Heart left ventricle (tissue), 16 donors: ENCODE measurements around the gene SNAP91. TPM values are rescaled to one million over a fixed set of nuclear protein-coding genes. Genes with fewer than 3 reads are reported as not detected.

Experiments used
- ATAC-seq, 4 donors: fragments of 200-7000 bp; cut with Tn5 transposase; one replicate each; pipeline ENCODE4 v1.9.1; 2020 to 2022; ENCODE audit warnings: moderate library complexity in 4 of 4, mild to moderate bottlenecking in 3 of 4, moderate number of reproducible peaks in 1 of 4
- DNase-seq, 5 donors: peaks; one replicate each; pipeline ENCODE4 v3.0.0-alpha.2; 2020
- H3K27ac ChIP-seq, 12 donors: fragments of 200-600 bp; sonication (generic) in 4 of 12; one replicate each; pipeline versions ENCODE4 v1.5.0 to v1.8.0; 2016 to 2022; ENCODE audit warnings: mild to moderate bottlenecking in 2 of 12
- H3K27me3 ChIP-seq, 9 donors: fragments of 200-600 bp; sonication (generic) in 2 of 9; one replicate each; pipeline versions ENCODE4 v1.5.1 to v1.8.0; 2016 to 2022; ENCODE audit warnings: mild to moderate bottlenecking in 3 of 9
- H3K36me3 ChIP-seq, 9 donors: fragments of 200-600 bp; sonication (generic) in 2 of 9; one replicate each; pipeline versions ENCODE4 v1.5.0 to v1.8.0; 2018 to 2022; ENCODE audit warnings: mild to moderate bottlenecking in 2 of 9
- H3K4me1 ChIP-seq, 12 donors: fragments of 200-600 bp; sonication (generic) in 4 of 12; one replicate each; pipeline versions ENCODE4 v1.5.0 to v1.8.0; 2016 to 2022; ENCODE audit warnings: mild to moderate bottlenecking in 3 of 12
- H3K4me3 ChIP-seq, 12 donors: fragments of 200-600 bp; sonication (generic) in 4 of 12; one replicate each; pipeline versions ENCODE4 v1.5.0 to v1.8.0; 2017 to 2022; ENCODE audit warnings: mild to moderate bottlenecking in 9 of 12, moderate library complexity in 4 of 12
- H3K9me3 ChIP-seq, 12 donors: fragments of 200-600 bp; sonication (generic) in 4 of 12; one replicate each; pipeline versions ENCODE4 v1.5.0 to v1.8.0; 2016 to 2022; ENCODE audit warnings: mild to moderate bottlenecking in 1 of 12
- CTCF ChIP-seq, 12 donors: fragments of 200-600 bp; sonication (generic) in 4 of 12; IDR thresholded peaks; one replicate each; pipeline versions ENCODE4 v1.5.0 to v1.8.0; 2018 to 2022; ENCODE audit warnings: antibody characterized with exemption in 12 of 12, mild to moderate bottlenecking in 5 of 12
- POLR2A ChIP-seq, 2 donors: fragments of 450-650 bp; IDR thresholded peaks; one replicate each; pipeline ENCODE4 v1.6.1; 2017; ENCODE audit warnings: antibody characterized with exemption in 2 of 2, mild to moderate bottlenecking in 2 of 2, moderate library complexity in 2 of 2
- WGBS, 4 donors: extraction: QIAGEN DNeasy Blood & Tissue Kit in 2 of 4; methylation state at CpG; one replicate each; pipeline versions ENCODE4 v1.1.5 to v1.1.7; 2013 to 2018; 5-methylcytosine and 5-hydroxymethylcytosine counted together
- intact Hi-C, 10 donors: fragments of 100-400 bp; cut with DNase I; formaldehyde crosslinking; loops; one replicate each; pipeline versions ENCODE4 v1.11.1 to v1.14.2; 2022
- polyA plus RNA-seq, 2 donors: library from polyadenylated mRNA; stranded (reverse); fragments of 200-250 nt; gene quantifications; one replicate each; pipeline ENCODE4 v1.2.3, GENCODE V29; 2013
- total RNA-seq, 9 donors: library from RNA; depleted of rRNA in 2 of 9; stranded (reverse); fragments of >200 nt in 2 of 9; fragmentation: NEBNext Ultra II Directional in 3 of 9; extraction: Animal tissue kit (Norgen Biotek cat#: 25700) in 3 of 9; gene quantifications; one replicate each; pipeline versions ENCODE4 v1.1.0 to v1.2.4, GENCODE V29; 2016 to 2023
- donor health status: ischemic (EF 13 %, LVEDD 7.1; RV severe dilation, severe dysfunction).
- donor health status: healthy with polysubstance abuse.
- donor health status: DM: no; HTN: yes; CAD: no.
- donor health status: DM: no; HTN: no; CAD: no.
- donor health status: ischemic (EF 25% LVEDD 6.9; RV normal size, moderate dysfunction).
- donor health status: ischemic (EF 25% LVEDD 5.7; RV mildly dilated, moderate dysfunction).
- donor health status: healthy.
- donor health status: DM: yes; HTN: yes; CAD: no.
- donor health status: ischemic (EF 35%, LVEDD 5.7; RV mildly dilated, moderate dysfunction).
- donor health status: nonischemic (EF 11% LVEDD 7.7; RV severe dilation, severe dysfunction).
- donor health status: DM: yes; HTN: yes; CAD: no.
- donor health status: PGD.
- donor health status: ischemic (EF 29% LVEDD 5.4; RV normal size, mild dysfunction).
- donor health status: nonischemic (EF 23%, LVEDD 6.1; RV moderate dilation, normal function).

The SNAP91 gene
- total and polyA plus RNA-seq, 11 donors, result 0.19 to 3.9 (median 1.8) TPM

GRCh38 chr6:83615025-83615999, 93.6 kb downstream of the SNAP91 start:
- Histone ChIP-seq H3K4me1 (no peaks in the 10 kb centered on the region), H3K36me3 (no peaks in the 10 kb centered on the region), H3K27me3 (no peaks in the 10 kb centered on the region), H3K9me3 (no peaks in the 10 kb centered on the region), H3K4me3 (no peak overlapping the region), H3K27ac (no peak overlapping the region)
- WGBS, 4 donors, result 63 to 75% (median 72%) methylated on average over 6 of the region's 6 CpGs
- DNase-seq (no peak), ATAC-seq (no peak)
- peak; percentile 17 to 59 (median 50) for TF ChIP-seq CTCF (IDR thresholded peaks at IDR 0.05)
- TF ChIP-seq POLR2A (IDR thresholded peaks at IDR 0.05), result no peak
- intact Hi-C loops, result loop anchor here in 4 of 10 donors (5.0 to 10.0 kb wide), 3 partner anchors 599 to 609 kb away; partner anchors contain the start of gene CEP162 (in 1 of the 4)

GRCh38 chr6:83613378-83613777, 95.5 kb downstream of the SNAP91 start:
- H3K4me3 ChIP-seq, result no peak overlapping the region
- no peak overlapping the region for H3K27ac ChIP-seq
- H3K9me3 ChIP-seq, result no peaks in the 10 kb centered on the region
- ATAC-seq (no peak), DNase-seq (no peak)
- intact Hi-C loops, result loop anchor here in 5 of 10 donors (5.0 to 10.0 kb wide), 3 partner anchors 601 to 611 kb away; partner anchors contain the start of gene CEP162 (in 1 of the 5)
- H3K36me3 ChIP-seq, result no peaks in the 10 kb centered on the region
- no peaks in the 10 kb centered on the region for H3K27me3 ChIP-seq
- H3K4me1 ChIP-seq, result no peaks in the 10 kb centered on the region
- no peak for TF ChIP-seq CTCF (IDR thresholded peaks at IDR 0.05)
- 48 to 62% (median 55%) methylated on average over 4 of the region's 4 CpGs for WGBS, 4 donors

- intact Hi-C loops, result no loop called here
- H3K36me3 ChIP-seq, result no peaks in the 10 kb centered on the region
- no peak overlapping the region for H3K27ac ChIP-seq
- no peak for ATAC-seq
- no peaks in the 10 kb centered on the region for H3K27me3 ChIP-seq
- TF ChIP-seq POLR2A (IDR thresholded peaks at IDR 0.05) (no peak), CTCF (IDR thresholded peaks at IDR 0.05) (no peak)
- H3K4me3 ChIP-seq, result no peak overlapping the region
- H3K4me1 ChIP-seq, result no peaks in the 10 kb centered on the region
- no peaks in the 10 kb centered on the region for H3K9me3 ChIP-seq
- DNase-seq, result no peak
- WGBS, 4 donors, result 70 to 89% (median 75%) methylated on average over 2 of the region's 2 CpGs
Observed at GRCh38 chr6:83609248-83609647, 99.7 kb downstream of the SNAP91 start.

DNA sequence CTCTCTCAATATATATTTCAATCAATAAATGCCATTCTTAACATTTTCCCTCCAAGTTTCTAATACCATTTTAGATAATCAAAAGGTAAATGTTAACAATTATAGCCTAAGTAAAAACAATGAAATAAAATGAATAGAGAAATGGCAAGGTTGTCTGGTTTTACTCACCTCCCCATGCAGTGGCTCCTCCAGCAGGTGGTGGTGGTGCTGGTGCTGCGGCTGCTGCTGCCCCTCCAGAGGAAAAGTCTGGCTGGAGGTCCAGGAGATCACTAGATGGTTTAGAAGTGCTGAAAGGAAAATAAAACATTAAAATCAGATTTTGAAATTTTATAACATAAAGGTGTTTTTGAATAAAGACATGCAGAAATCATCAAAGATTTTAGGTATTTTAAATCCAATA, 103.4 kb downstream of the SNAP91 start:
- 84 to 92% (median 88%) methylated on average over 1 of the region's 1 CpG for WGBS, 4 donors
- no peaks in the 10 kb centered on the region for H3K36me3 ChIP-seq
- H3K27me3 ChIP-seq, result no peaks in the 10 kb centered on the region
- no peak overlapping the region for H3K27ac ChIP-seq
- TF ChIP-seq POLR2A (IDR thresholded peaks at IDR 0.05) (no peak), CTCF (IDR thresholded peaks at IDR 0.05) (no peak)
- intact Hi-C loops, result no loop called here
- DNase-seq (no peak), ATAC-seq (no peak)
- no peaks in the 10 kb centered on the region for H3K4me1 ChIP-seq
- H3K9me3 ChIP-seq, result no peaks in the 10 kb centered on the region
- H3K4me3 ChIP-seq, result no peak overlapping the region
